Uterus (tissue), 4 donors: ENCODE results near the gene RRP1. TPM values are rescaled to one million over a fixed set of nuclear protein-coding genes. Genes with fewer than 3 reads are reported as not detected.

ENCODE experiments used
- DNase-seq, 2 donors: peaks; one replicate each; pipeline ENCODE4 v3.0.0-alpha.2; 2019 to 2020
- H3K27ac ChIP-seq, 2 donors: fragments of 200-600 bp; sonication (generic); 1 replicate in 1 of 2; 2 replicates in 1 of 2; pipeline ENCODE4 v1.5.1; 2016 to 2018
- H3K27me3 ChIP-seq, 2 donors: fragments of 200-600 bp; sonication (generic); one replicate each; pipeline ENCODE4 v1.5.1; 2018 to 2019; ENCODE audit warnings: control low read depth in 1 of 2
- H3K36me3 ChIP-seq, 2 donors: fragments of 200-600 bp; sonication (generic); one replicate each; pipeline ENCODE4 v1.5.1; 2019; ENCODE audit warnings: control low read depth in 1 of 2
- H3K4me1 ChIP-seq, 2 donors: fragments of 200-600 bp; sonication (generic); one replicate each; pipeline ENCODE4 v1.5.1; 2018 to 2019; ENCODE audit warnings: control low read depth in 1 of 2
- H3K4me3 ChIP-seq, 2 donors: fragments of 200-600 bp; sonication (generic); 1 replicate in 1 of 2; 2 replicates in 1 of 2; pipeline ENCODE4 v1.5.1; 2018 to 2019; ENCODE audit warnings: mild to moderate bottlenecking in 1 of 2
- H3K9me3 ChIP-seq, 2 donors: fragments of 200-600 bp; sonication (generic); one replicate each; pipeline ENCODE4 v1.5.1; 2019; ENCODE audit warnings: control low read depth in 1 of 2
- CTCF ChIP-seq, 4 experiments: fragments of 200-600 bp in 2 of 4; fragments of 450-650 bp in 2 of 4; sonication (generic) in 2 of 4; IDR thresholded peaks; one replicate each; pipeline ENCODE4 v1.5.1; 2016 to 2019; ENCODE audit warnings: antibody characterized with exemption in 4 of 4, mild to moderate bottlenecking in 2 of 4, moderate library complexity in 1 of 4
- POLR2A ChIP-seq, 2 donors: fragments of 450-650 bp; IDR thresholded peaks; one replicate each; pipeline ENCODE4 v1.6.1; 2016; ENCODE audit warnings: antibody characterized with exemption in 2 of 2, mild to moderate bottlenecking in 1 of 2, moderate library complexity in 1 of 2
- intact Hi-C: fragments of 100-400 bp; cut with DNase I; formaldehyde crosslinking; loops from one replicate; pipeline ENCODE4 v1.15.1; 2023; ENCODE audit warnings: low total_unique reads
- total RNA-seq, 4 donors: library from RNA; depleted of rRNA in 3 of 4; stranded (reverse); fragments of >200 nt in 3 of 4; gene quantifications; one replicate each; pipeline versions ENCODE4 v1.1.0 to v1.2.4, GENCODE V29; 2014 to 2023
- donor health status: DM: yes; HTN: yes; CAD: no.

RRP1 gene
- total RNA-seq, 4 donors from 2014 or later: 11.0 to 31.5 (median 19.5) TPM

- Histone ChIP-seq H3K9me3 (no peaks in the 10 kb centered on the region), H3K36me3 (no peaks in the 10 kb centered on the region), H3K27me3 (no peaks in the 10 kb centered on the region), H3K4me1 (peaks cover 0 to 8% of the 10 kb centered on the region in 2 donors), H3K4me3 (no peak overlapping the region), H3K27ac (no peak overlapping the region)
- DNase-seq: no peak
- TF ChIP-seq POLR2A (IDR thresholded peaks at IDR 0.05): no peak
- TF ChIP-seq CTCF (IDR thresholded peaks at IDR 0.05): no peak
- intact Hi-C loops: no loop called here
Measured at GRCh38 chr21:43806017-43806710, 16.8 kb downstream of the RRP1 start.

- Histone ChIP-seq H3K27me3 (no peaks in the 10 kb centered on the region), H3K4me3 (no peak overlapping the region), H3K27ac (no peak overlapping the region), H3K9me3 (no peaks in the 10 kb centered on the region), H3K4me1 (peaks cover 0 to 8% of the 10 kb centered on the region in 2 donors), H3K36me3 (no peaks in the 10 kb centered on the region)
- intact Hi-C loops: no loop called here
- DNase-seq: no peak
- TF ChIP-seq CTCF (IDR thresholded peaks at IDR 0.05) (no peak), POLR2A (IDR thresholded peaks at IDR 0.05) (no peak)
Measured at GRCh38 chr21:43808367-43808766, 19.0 kb downstream of the RRP1 start.

- Histone ChIP-seq H3K4me1 (peaks cover 0 to 8% of the 10 kb centered on the region in 2 donors), H3K9me3 (no peaks in the 10 kb centered on the region), H3K27ac (no peak overlapping the region), H3K27me3 (no peaks in the 10 kb centered on the region), H3K4me3 (no peak overlapping the region), H3K36me3 (no peaks in the 10 kb centered on the region)
- no peak for DNase-seq
- intact Hi-C loops: no loop called here
- TF ChIP-seq POLR2A (IDR thresholded peaks at IDR 0.05) (no peak), CTCF (IDR thresholded peaks at IDR 0.05) (no peak)
Measured at GRCh38 chr21:43808832-43809251, 19.5 kb downstream of the RRP1 start.

- Histone ChIP-seq H3K9me3 (no peaks in the 10 kb centered on the region), H3K27me3 (no peaks in the 10 kb centered on the region), H3K27ac (no peak overlapping the region), H3K36me3 (no peaks in the 10 kb centered on the region), H3K4me1 (peaks cover 0 to 8% of the 10 kb centered on the region in 2 donors), H3K4me3 (no peak overlapping the region)
- no peak for DNase-seq
- intact Hi-C loops: no loop called here
- no peak for TF ChIP-seq CTCF (IDR thresholded peaks at IDR 0.05)
- no peak for TF ChIP-seq POLR2A (IDR thresholded peaks at IDR 0.05)
Measured at GRCh38 chr21:43809346-43809799, 20.0 kb downstream of the RRP1 start.

GRCh38 chr21:43809853-43810504 is 20.6 kb downstream of the RRP1 start:
- no peak for TF ChIP-seq POLR2A (IDR thresholded peaks at IDR 0.05)
- TF ChIP-seq CTCF (IDR thresholded peaks at IDR 0.05): no peak
- Histone ChIP-seq H3K27me3 (no peaks in the 10 kb centered on the region), H3K27ac (no peak overlapping the region), H3K36me3 (no peaks in the 10 kb centered on the region), H3K9me3 (no peaks in the 10 kb centered on the region), H3K4me1 (peaks cover 0 to 8% of the 10 kb centered on the region in 2 donors), H3K4me3 (no peak overlapping the region)
- intact Hi-C loops: no loop called here
- DNase-seq: no peak
